LoVo (cell line): Measurements from ENCODE around the gene MME.
A peak's percentile ranks its signal among the peaks of the same experiment; 100 is the strongest.

Experiments
- DNase-seq: peaks from one replicate; pipeline ENCODE4 v3.0.0-alpha.2; 2016; ENCODE audit warnings: low spot score

MME gene

DNA sequence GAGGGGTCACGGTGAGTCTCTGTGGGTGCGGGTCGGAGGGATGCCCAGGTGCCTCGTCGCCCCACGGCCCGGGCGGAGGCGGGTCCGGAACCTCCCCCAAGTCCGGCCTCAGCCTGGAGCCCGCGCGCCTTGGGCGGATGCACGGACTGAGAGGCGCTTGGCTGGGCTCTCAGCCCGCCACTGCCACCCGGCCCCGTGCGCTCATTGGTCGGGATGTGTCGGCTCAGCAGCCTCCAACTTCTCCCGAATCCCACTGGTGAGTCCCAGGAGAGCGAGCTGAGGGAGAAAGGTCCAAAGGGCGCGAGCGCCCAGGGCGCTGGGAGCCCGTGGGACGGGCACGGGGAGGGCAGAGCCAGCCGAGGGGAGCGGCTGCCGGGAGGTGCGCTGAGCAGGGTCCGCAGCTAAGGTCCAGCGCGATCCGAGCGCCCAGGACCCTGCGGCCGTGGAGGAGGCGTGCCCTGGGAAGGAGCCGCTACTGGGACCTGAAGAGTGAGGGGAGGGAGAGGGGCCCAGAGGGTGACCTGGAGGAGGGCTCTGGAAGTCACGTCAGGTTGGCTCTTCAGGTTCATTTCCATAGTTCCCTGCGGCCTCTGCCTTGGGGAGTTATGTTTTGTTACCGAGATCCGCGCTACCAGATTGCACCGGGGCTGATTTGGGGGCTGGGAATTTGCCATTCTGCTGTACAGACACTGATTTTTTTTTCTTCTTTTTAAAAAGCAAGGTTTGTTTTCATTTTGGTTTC, at the start of gene MME:
TSS of gene MME (plus strand) at position 574 of the 742 bp plus-strand sequence. CDS start 3,849 bp downstream, outside the sequence.
- DNase-seq, result no peak

DNA sequence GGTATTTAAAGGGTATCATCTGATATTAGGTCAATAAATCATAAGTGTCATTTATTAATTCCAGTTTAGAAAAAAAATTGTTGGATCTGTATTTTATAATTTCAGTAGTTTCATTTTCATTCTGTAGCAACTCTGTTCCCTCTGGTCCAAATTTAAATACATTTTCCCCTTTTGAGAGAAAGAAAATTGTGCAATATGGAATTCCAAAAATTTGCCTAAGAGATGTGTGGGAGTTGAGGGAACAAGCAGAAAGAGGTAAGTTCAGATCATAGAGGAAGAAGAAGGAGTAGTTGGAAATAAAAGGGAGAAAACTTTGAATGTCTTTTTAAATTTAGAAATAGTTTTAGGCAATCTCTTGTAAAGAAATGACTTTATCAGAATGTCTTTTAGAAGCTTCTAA, 48.9 kb upstream of the MME start:
- no peak for DNase-seq

DNA sequence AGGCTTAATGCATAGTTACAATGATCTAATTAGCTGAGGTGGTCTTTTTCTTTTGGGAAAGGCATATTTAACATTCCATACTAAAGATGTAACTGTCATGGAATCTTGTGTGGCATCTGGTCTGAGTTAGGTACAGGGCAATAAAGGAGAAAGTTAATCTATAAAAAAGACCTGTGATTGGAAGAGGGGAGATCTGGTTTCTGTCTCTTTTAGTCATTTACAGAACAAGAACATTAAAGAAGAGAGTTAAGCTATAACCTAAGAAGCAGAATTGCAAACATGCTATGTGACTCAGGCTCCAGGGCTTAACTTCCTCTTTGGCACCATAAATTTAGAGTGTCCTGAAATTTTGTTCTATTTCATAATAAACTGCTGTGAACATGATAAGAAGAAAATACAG, 47.2 kb upstream of the MME start:
- no peak for DNase-seq

- no peak for DNase-seq
Measured at GRCh38 chr3:155034786-155035185, 45.3 kb upstream of the MME start.

DNA sequence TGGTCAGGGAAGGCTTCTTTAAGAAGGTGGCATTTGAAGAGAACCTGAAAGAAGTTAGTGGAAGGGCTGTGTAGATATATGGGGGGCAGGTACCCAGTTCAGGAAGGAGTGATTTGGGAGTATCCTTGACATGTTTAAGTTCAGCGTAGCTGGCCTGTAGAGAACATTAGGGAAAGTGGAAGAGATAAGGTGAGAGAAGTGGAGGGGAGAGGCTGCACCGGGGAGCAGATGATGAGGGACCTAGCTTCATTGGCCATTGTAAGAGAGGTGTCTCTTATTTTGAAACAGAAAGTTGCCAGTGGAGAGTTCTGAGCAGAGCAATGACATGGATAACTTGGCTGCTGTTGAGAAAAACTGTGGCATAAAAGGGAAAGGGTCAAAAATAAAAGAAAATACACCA, 44.6 kb upstream of the MME start:
- no peak for DNase-seq

- DNase-seq, result no peak
Measured at GRCh38 chr3:155037508-155038202, 42.5 kb upstream of the MME start.

GRCh38 chr3:155038203-155038554, 41.9 kb upstream of the MME start:
- DNase-seq, result no peak

DNA sequence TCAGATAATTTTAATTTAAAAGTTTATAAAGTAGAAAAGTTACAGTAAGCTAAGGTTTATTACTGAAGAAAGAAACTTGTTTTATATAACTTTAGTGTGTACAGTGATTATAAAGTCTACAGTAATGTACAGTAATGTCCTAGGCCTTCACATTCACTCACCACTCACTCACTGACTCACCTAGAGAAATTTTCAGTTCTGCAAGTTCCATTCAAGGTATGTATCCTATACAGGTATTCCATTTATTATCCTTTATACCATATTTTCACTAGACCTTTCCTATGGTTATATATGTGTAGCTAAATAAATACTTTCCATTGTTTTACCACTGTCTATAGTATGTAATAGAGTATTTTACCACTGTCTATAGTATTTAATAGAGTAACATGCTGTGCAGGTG, 33.2 kb upstream of the MME start:
- no peak for DNase-seq

DNA sequence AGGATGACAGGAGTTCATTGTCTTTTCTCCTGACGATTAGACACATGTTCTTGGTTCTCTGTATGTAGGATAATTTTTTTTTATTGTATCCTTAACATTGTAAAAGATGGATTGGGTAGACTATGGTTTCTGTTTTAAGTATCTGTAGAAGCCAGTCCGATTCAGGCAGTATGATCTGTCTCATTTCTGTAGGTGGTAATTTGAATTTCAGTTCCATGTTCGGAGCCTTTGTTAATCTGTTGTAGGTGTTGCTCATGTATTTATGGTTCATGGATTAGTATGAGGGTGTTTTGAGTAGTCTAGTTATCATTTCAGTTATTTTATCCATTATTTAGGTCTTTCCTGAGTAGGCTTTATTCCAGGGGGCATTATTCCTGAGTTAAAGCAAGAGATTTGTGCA, 32.4 kb upstream of the MME start:
- no peak for DNase-seq

GRCh38 chr3:155049959-155050358, 30.2 kb upstream of the MME start:
- no peak for DNase-seq

DNA sequence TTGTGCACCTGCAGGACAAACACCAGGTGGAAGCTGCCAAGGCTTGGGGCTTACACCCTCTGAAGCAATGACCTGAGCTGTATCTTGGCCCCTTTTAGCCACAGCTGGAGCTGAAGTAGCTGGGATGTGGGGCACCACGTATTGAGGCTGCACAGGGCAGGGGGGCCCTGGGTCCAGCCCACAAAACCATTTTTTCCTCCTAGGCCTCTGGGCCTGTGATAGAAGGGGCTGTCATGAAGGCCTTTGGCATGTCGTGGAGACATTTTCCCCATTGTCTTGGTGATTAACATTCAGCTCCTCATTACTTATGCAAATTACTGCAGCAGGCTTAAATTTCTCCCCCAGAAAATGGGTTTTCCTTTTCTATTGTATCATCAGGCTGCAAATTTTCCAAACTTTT, 27.6 kb upstream of the MME start:
- DNase-seq, result no peak

- no peak for DNase-seq
Measured at GRCh38 chr3:155053756-155054155, 26.4 kb upstream of the MME start.

DNA sequence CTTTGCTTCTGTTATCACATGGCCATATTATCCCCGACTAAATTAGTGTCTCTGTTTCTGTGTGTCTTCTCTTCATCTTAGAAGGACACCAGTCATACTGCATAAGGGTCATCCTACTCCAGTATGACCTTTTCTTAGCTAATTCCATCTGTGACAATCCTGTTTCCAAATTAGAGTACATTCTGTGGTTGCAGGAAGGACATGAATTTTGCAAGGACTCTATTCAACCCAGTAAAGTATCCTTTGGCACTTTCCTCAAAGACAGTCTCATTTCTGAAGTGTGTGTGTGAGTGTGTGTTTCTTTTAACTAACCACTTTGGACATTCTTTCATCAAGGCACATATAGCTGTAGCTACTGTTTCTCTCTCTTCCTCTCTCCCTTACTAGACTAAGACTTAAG, 15.2 kb upstream of the MME start:
- no peak for DNase-seq

DNA sequence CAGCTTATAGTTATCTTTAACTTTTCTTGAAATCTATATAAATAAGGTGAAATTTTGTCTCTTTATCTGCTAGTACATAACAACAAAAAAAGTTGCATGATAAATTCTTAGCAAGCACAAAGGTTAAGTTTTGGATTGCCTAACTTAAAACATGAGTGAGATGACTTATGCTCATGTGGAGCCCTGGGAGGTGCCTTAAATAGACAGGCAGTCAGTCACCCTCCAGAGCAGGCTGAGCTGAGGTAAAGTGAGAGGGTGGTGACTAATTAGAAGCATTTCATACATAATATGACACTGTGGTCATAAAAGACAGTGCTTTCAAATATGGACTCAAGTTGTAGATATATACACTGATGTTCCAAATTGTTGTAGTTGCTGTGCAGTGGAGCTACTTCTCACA, 14.6 kb upstream of the MME start:
- peak; percentile 20 for DNase-seq

GRCh38 chr3:155069729-155070128, 10.4 kb upstream of the MME start:
- DNase-seq, result no peak

- DNase-seq, result no peak
Measured at GRCh38 chr3:155070316-155070715, 9.8 kb upstream of the MME start.

DNA sequence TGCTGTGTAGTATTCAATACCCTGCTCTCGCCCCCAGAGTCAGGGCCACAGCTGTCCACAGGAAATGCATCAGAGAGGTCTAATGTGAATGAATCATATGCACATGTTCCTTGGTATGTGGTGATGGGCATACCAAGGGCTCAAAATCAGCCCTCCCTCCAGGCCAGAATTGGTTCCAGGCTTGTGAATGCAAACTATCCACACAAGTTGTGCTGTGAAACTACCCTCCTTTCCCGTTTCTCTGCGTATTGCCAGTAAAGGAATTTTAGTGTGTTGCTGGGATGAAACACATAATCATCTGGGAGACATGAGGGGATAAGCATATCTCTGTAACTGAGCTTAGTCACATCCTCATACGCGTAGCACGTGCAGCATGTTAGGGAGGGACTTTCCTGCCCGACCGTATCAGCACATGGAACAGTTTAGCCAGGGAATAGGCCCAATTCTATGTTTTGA, 9.2 kb upstream of the MME start:
- DNase-seq, result no peak

- no peak for DNase-seq
Measured at GRCh38 chr3:155075200-155075599, 4.9 kb upstream of the MME start.

DNA sequence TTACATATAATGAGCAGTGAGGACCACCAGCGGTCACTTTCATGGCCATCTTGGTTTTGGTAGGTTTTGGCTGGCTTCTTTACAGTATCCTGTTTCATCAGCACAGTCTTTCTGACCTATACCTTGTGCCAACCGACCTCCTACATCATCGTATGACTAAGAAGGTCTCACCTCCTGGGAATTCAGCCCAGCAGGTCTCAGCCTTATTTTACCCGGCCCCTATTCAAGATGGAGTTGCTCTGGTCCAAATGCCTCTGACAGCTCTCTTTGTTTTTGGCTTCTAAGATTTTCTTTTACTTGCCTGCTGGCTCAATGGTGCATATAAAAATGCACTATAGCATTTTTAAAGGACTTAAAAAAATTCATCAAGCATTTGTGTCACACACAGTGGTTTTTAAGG, 3.2 kb upstream of the MME start:
- DNase-seq, result no peak

DNA sequence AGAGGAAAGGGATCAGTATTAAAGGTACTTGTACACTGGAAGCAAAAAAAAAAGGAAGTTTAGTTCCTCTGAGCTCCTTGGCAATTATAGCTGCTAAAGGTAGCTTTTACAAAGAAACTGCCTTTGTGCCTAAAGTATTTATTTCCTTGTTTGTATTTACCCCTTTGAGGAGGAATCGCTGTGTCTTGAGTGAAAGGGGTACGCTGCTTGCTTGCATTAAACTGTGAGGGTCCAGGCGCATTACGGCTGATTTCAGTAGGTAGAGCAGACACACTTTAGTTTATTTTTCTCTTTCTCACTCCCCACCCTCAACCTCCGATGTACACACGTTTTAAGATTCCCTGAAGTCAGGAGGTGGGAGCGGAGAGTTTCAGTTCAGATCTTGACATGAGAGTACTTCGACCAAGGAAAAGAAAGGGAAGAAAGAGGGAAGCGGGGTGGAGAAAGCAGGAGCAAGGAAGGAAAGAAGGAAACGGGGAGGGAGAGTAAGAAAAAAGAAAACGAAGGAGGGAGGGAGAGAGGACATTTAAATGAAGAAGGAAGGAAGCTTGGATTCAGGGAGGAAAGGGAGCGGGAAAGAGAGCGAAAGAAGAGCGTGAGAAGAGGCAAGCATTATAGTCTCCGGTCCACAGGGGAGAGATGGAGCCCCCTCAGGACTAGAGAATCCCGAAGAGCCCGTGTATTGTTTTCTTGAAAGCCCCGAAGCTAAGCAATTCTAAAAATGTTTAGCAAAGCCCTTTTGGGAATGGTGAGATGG, 1.2 kb upstream of the MME start:
- DNase-seq, result no peak

DNA sequence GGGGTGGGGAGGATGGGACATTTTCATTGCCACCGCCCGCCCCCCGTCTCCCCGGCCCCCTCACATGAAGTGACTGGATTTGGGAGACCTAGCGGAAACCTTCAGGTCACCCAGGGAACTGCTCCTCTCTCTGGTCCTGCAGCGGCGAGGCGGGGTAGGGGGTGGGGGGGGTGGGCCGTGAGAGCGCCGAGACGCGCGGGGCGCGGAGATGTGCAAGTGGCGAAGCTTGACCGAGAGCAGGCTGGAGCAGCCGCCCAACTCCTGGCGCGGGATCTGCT, 712 bp upstream of the MME start:
- DNase-seq, result no peak

DNA sequence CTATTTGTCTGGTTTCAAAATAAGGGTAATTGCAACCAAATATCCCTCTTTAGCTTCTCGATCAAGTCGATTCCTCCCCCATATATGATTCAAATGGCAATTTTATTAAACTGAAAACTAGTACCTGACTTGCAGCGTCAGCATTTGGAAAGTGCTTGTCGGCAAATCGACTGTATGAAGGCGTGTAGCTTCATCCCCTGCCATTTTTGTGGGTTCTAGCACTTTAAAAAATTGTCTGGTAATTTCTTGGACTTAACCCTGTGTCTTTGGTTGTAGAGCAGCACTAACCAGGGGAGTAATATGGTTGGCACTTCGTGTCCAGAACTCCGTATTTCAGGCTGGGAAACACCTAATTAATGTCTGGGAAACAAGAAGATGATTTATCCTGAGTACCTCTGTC, 573 bp downstream of the MME start:
- DNase-seq, result no peak

- DNase-seq, result no peak
Measured at GRCh38 chr3:155083313-155083905, 3.3 kb downstream of the MME start.
